Measurements from ENCODE around the gene OR10A2.

The OR10A2 gene

GRCh38 chr11:6862961-6863360 is at the start of gene OR10A2:
OR10A2 (plus strand) TSS chr11:6863057; CDS start chr11:6869755, 6,698 bp downstream.
- no peak; the same call in 1 of the 2 replicates for TF ChIP-seq CTCF (conservative IDR thresholded peaks at IDR 0.05)

GRCh38 chr11:6813656-6814055 is 49.2 kb upstream of the OR10A2 start:
- no peak for TF ChIP-seq CTCF (conservative IDR thresholded peaks at IDR 0.05)
- no peak overlapping the region for H3K27ac ChIP-seq

More at GRCh38 chr11:6862961-6863360, at the start of gene OR10A2:
- no peak within 1 kb of the TSS for H3K27ac ChIP-seq

GRCh38 chr11:6817694-6818093 is 45.2 kb upstream of the OR10A2 start:
- H3K27ac ChIP-seq: no peak overlapping the region
- 0 out of 2 replicates have a peak, but pooled peaks have one; percentile 9 for TF ChIP-seq CTCF (conservative IDR thresholded peaks at IDR 0.05)

- TF ChIP-seq CTCF (conservative IDR thresholded peaks at IDR 0.05): no peak
These were observed 43.9 kb upstream of the OR10A2 start for GRCh38 chr11:6818967-6819366.

GRCh38 chr11:6824136-6824823 is 38.6 kb upstream of the OR10A2 start:
- no peak overlapping the region for H3K27ac ChIP-seq
- no peak for TF ChIP-seq CTCF (conservative IDR thresholded peaks at IDR 0.05)

More at GRCh38 chr11:6818967-6819366, 43.9 kb upstream of the OR10A2 start:
- H3K27ac ChIP-seq: no peak overlapping the region

- TF ChIP-seq CTCF (conservative IDR thresholded peaks at IDR 0.05): no peak
- no peak overlapping the region for H3K27ac ChIP-seq
These were observed 37.6 kb upstream of the OR10A2 start for GRCh38 chr11:6825231-6825744.

- H3K27ac ChIP-seq: no peak overlapping the region
- TF ChIP-seq CTCF (conservative IDR thresholded peaks at IDR 0.05): no peak
These were observed 34.8 kb upstream of the OR10A2 start for GRCh38 chr11:6828103-6828502.
